NCI-H2196 treated with DMSO at 0.1 percent for 48 hours (cell line): Measurements from ENCODE around the gene NACC2.
A peak's percentile ranks its signal among the peaks of the same experiment; 100 is the strongest.

Experiments used
- DNase-seq: peaks from one replicate; lab custom pipeline; 2025; ENCODE audit not compliant: unreplicated experiment; lab: John Stamatoyannopoulos, UW

Gene NACC2

GRCh38 chr9:136131629-136132511, 36.8 kb upstream of the NACC2 start:
- DNase-seq, result no peak

- DNase-seq, result no peak
Measured at GRCh38 chr9:136129176-136129575, 34.1 kb upstream of the NACC2 start.

- no peak for DNase-seq
Measured at GRCh38 chr9:136128436-136128835, 33.3 kb upstream of the NACC2 start.

- DNase-seq, result no peak
Measured at GRCh38 chr9:136127313-136127712, 32.2 kb upstream of the NACC2 start.

- no peak for DNase-seq
Measured at GRCh38 chr9:136124976-136125692, 30.0 kb upstream of the NACC2 start.

- no peak for DNase-seq
Measured at GRCh38 chr9:136122425-136123383, 27.6 kb upstream of the NACC2 start.

- DNase-seq, result no peak
Measured at GRCh38 chr9:136121801-136122200, 26.7 kb upstream of the NACC2 start.

GRCh38 chr9:136120438-136120844, 25.4 kb upstream of the NACC2 start:
- DNase-seq, result no peak

GRCh38 chr9:136119883-136120393, 24.8 kb upstream of the NACC2 start:
- no peak for DNase-seq

GRCh38 chr9:136119061-136119882, 24.2 kb upstream of the NACC2 start:
- DNase-seq, result no peak

- peak; percentile 93 for DNase-seq
Measured at GRCh38 chr9:136118320-136119060, 23.4 kb upstream of the NACC2 start, which contains the start of gene TMEM250. TMEM250 (minus strand) TSS chr9:136118875; CDS start chr9:136116900, 1,975 bp downstream.

- DNase-seq, result no peak
Measured at GRCh38 chr9:136117916-136118319, 22.8 kb upstream of the NACC2 start.

GRCh38 chr9:136117291-136117915, 22.3 kb upstream of the NACC2 start:
- DNase-seq, result no peak

- no peak for DNase-seq
Measured at GRCh38 chr9:136116360-136117098, 21.4 kb upstream of the NACC2 start.

GRCh38 chr9:136115641-136116359, 20.7 kb upstream of the NACC2 start:
- DNase-seq, result no peak

- DNase-seq, result no peak
Measured at GRCh38 chr9:136115206-136115605, 20.1 kb upstream of the NACC2 start.

- no peak for DNase-seq
Measured at GRCh38 chr9:136114610-136115009, 19.5 kb upstream of the NACC2 start.
